Fibroblast of lung (primary cell): Measurements from ENCODE around the gene PAFAH1B1. TPM values are rescaled to one million over a fixed set of nuclear protein-coding genes. Genes with fewer than 3 reads are reported as not detected.

Experiments used
- DNase-seq, 2 donors: peaks; one replicate each; pipeline versions ENCODE4 v3.0.0 to v3.0.0-alpha.2; 2010; ENCODE audit warnings: low read depth in 2 of 2
- H2AFZ ChIP-seq: 2 replicates; pipeline ENCODE4 v1.5.1; 2012; ENCODE audit warnings: low read length, control low read depth, inconsistent platforms
- H3K27ac ChIP-seq: 2 replicates; pipeline ENCODE4 v1.5.1; 2011; ENCODE audit warnings: low read length, control low read depth; ENCODE audit not compliant: insufficient read depth
- H3K27me3 ChIP-seq: 2 replicates; pipeline ENCODE4 v1.5.1; 2011; ENCODE audit warnings: mild to moderate bottlenecking, low read length; ENCODE audit not compliant: control insufficient read depth, insufficient read depth
- H3K36me3 ChIP-seq: 2 replicates; pipeline ENCODE4 v1.5.1; 2011; ENCODE audit warnings: low read length; ENCODE audit not compliant: control insufficient read depth, insufficient read depth
- H3K4me1 ChIP-seq: 2 replicates; pipeline ENCODE4 v1.5.1; 2011; ENCODE audit warnings: low read length; ENCODE audit not compliant: control insufficient read depth, insufficient read depth; ENCODE audit errors: extremely low read depth
- H3K4me2 ChIP-seq: 2 replicates; pipeline ENCODE4 v1.5.1; 2011; ENCODE audit warnings: low read length, control low read depth; ENCODE audit not compliant: insufficient read depth; ENCODE audit errors: extremely low read depth
- H3K4me3 ChIP-seq, 4 experiments: fragments of 200-600 bp in 1 of 4; sonication (generic) in 1 of 4; replicated peaks in 1 of 4; 2 replicates each; pipeline ENCODE4 v1.5.1; 2011 to 2016; ENCODE audit warnings: low read length in 4 of 4, low read depth in 3 of 4, mild to moderate bottlenecking in 3 of 4, control low read depth in 2 of 4, inconsistent platforms in 1 of 4, mixed read lengths in 1 of 4; ENCODE audit not compliant: insufficient read depth in 1 of 4; ENCODE audit errors: control extremely low read depth in 1 of 4
- H3K79me2 ChIP-seq: 2 replicates; pipeline ENCODE4 v1.5.1; 2012; ENCODE audit warnings: mild to moderate bottlenecking, low read length, inconsistent platforms; ENCODE audit not compliant: control insufficient read depth, insufficient read depth
- H3K9ac ChIP-seq: 2 replicates; pipeline ENCODE4 v1.5.1; 2011; ENCODE audit warnings: mild to moderate bottlenecking, low read length, control low read depth; ENCODE audit not compliant: insufficient read depth
- H3K9me3 ChIP-seq: 2 replicates; pipeline ENCODE4 v1.5.1; 2012; ENCODE audit warnings: low read depth, low read length; ENCODE audit not compliant: control insufficient read depth, insufficient read depth
- H4K20me1 ChIP-seq: 2 replicates; pipeline ENCODE4 v1.5.1; 2011; ENCODE audit warnings: low read length; ENCODE audit not compliant: control insufficient read depth, insufficient read depth; ENCODE audit errors: extremely low read depth
- CTCF ChIP-seq, 2 donors: IDR thresholded peaks in 1 of 2; conservative IDR thresholded peaks in 1 of 2; 1 replicate in 1 of 2; 2 replicates in 1 of 2; pipeline ENCODE4 v1.5.1; 2011 to 2012; ENCODE audit warnings: low read length in 2 of 2, control low read depth in 1 of 2, inconsistent platforms in 1 of 2, low read depth in 1 of 2, mild to moderate bottlenecking in 1 of 2
- EZH2 ChIP-seq: IDR thresholded peaks from 2 replicates; pipeline ENCODE4 v1.5.1; 2012; ENCODE audit warnings: low read length, control low read depth, mild to moderate bottlenecking; ENCODE audit errors: missing control alignments
- polyA plus RNA-seq, 2 donors: library from polyadenylated mRNA; depleted of rRNA in 1 of 2; stranded (reverse) in 1 of 2; unstranded in 1 of 2; fragments of >200 nt; gene quantifications; 2 replicates each; pipeline ENCODE4 v1.2.1, GENCODE V29; 2011 to 2012; ENCODE audit warnings: missing spikeins in 1 of 2
- total RNA-seq: library from RNA; depleted of rRNA; stranded (reverse); fragments of >200 nt; gene quantifications from 2 replicates; pipeline ENCODE4 v1.2.1, GENCODE V29; 2014

PAFAH1B1 gene
- total and polyA plus RNA-seq, 2 donors (not counting 1 experiment from before 2014, with no cell fraction given): 107 to 108 TPM

DNA sequence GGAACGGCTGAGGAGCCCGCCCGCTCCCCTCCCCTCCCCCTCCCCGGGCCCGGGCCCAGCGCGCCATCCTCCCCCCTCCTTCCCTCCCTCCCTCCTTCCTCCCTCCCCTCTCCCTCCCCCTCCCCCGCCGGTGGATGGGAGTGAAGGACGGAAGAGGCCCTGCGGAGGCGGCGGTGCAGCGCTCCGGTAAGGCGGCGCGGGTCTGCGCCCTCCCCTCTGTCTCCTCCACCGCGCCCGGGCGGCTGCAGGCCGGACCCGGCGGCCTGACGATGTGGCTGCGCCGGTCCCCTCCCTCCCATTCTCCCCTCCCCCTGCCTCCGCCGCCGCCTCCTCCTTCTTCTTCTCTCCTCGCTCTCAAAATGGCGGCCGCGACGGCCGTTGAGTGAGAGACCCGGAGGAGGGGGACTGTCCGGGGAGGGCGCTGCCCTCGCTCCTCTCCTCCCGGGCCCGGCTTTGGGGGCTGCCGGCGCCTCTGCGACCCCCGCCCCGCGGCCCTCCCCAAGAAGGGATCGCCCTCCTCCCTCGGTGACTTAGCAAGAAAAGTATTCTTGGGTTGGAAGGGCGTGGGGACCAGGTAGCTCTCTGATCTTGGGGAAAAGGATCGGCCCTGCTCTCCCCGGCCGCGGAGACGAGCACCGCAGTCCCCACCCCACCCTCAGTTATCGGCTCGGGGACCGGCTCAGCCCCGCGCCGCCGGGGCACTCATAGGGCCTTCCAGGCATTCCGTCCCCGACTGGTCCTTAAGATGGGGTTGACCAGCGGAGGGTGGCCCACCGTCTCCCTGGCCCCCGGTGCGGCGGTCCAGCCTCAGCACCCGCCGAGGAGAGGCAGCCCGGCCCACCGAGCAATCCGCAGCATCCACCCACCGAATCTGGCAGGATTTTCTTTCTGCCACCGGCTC, 617 bp downstream of the PAFAH1B1 start:
- H2AFZ ChIP-seq: no peak overlapping the region
- TF ChIP-seq EZH2 (no peak), CTCF (conservative IDR thresholded peaks at IDR 0.05 in 1 of 2, IDR thresholded peaks at IDR 0.05 in 1 of 2; ENCODE audit: low read depth in 1 of 2, low read length in 2 of 2) (no peak)
- peaks cover 10% of the 10 kb centered on the region for H4K20me1 ChIP-seq

DNA sequence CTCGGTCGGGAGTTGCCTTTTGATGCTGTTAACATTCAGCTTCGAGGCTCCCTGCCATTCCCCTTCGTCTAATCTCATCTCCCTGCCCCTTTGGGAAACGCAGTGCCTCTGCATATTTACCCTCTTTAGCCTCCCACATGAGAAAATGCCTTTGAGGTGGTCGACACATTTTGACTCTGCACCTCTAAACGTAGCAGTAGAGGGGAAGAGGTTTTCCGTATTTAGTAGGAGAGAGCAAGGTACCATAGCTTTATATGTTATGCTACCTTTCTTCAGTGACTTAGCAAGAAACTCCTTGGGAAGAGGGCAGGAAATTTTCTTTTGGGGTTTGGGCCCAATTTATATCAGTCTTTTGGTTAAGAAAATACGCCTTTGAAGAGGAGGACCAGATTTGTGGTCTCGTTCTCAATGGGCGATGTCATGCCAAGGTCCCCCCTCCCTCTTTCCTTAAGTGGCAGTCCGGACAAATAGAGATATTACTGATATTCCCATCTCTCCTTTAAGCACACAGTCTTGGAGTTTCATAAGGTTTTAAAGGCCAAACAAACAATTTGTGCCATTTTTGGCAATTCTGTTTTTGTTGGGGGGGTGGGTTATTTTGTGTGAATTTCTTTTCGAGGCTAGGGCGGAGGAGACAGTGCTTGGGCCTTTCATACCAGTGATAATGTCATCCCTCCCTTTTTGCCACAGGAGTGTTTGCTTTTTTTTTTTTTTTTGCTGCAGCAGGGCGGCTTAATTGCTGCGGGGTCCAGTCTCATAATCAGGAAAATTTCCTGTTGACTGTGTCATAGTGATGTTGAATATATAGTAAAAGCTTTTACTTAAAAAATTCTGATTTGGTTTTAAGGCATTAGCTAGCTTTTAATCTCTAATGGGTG, 1.5 kb downstream of the PAFAH1B1 start:
- Histone ChIP-seq H4K20me1 (peaks cover 14% of the 10 kb centered on the region), H3K4me1 (peaks cover 2% of the 10 kb centered on the region), H3K27ac (peak overlapping the region; percentile 89), H3K9me3 (no peaks in the 10 kb centered on the region), H3K79me2 (peaks cover 60% of the 10 kb centered on the region), H2AFZ (no peak overlapping the region), H3K9ac (peak overlapping the region; percentile 91), H3K4me3 (peak overlapping the region; percentile 60 to 98 (median 72)), H3K36me3 (no peaks in the 10 kb centered on the region), H3K4me2 (peak overlapping the region; percentile 89), H3K27me3 (no peaks in the 10 kb centered on the region)
- TF ChIP-seq EZH2: no peak
- TF ChIP-seq CTCF (conservative IDR thresholded peaks at IDR 0.05 in 1 of 2, IDR thresholded peaks at IDR 0.05 in 1 of 2; ENCODE audit: low read depth in 1 of 2, low read length in 2 of 2): no peak
- DNase-seq: peak in 1 of 2 donors; percentile 11

More for the DNA sequence above, 617 bp downstream of the PAFAH1B1 start:
- peak overlapping the region; percentile 69 for H3K4me2 ChIP-seq
- H3K27ac ChIP-seq: peak overlapping the region; percentile 89
- H3K79me2 ChIP-seq: peaks cover 51% of the 10 kb centered on the region
- H3K4me1 ChIP-seq: peaks cover 2% of the 10 kb centered on the region
- peak overlapping the region; percentile 91 for H3K9ac ChIP-seq
- peak overlapping the region; percentile 60 to 98 (median 72) for H3K4me3 ChIP-seq
- no peaks in the 10 kb centered on the region for H3K27me3 ChIP-seq
- H3K36me3 ChIP-seq: no peaks in the 10 kb centered on the region
- peak; percentile 70 to 75 for DNase-seq
- no peaks in the 10 kb centered on the region for H3K9me3 ChIP-seq

GRCh38 chr17:2595716-2596115, 2.3 kb downstream of the PAFAH1B1 start:
- H2AFZ ChIP-seq: no peak overlapping the region
- peaks cover 14% of the 10 kb centered on the region for H4K20me1 ChIP-seq

More at GRCh38 chr17:2595716-2596115, 2.3 kb downstream of the PAFAH1B1 start:
- Histone ChIP-seq H3K27me3 (no peaks in the 10 kb centered on the region), H3K79me2 (peaks cover 68% of the 10 kb centered on the region), H3K9me3 (no peaks in the 10 kb centered on the region), H3K9ac (peak overlapping the region; percentile 91), H3K4me3 (peak overlapping the region; percentile 60 to 98 (median 72)), H3K4me2 (peak overlapping the region; percentile 89), H3K4me1 (peaks cover 2% of the 10 kb centered on the region), H3K36me3 (no peaks in the 10 kb centered on the region), H3K27ac (no peak overlapping the region)
- TF ChIP-seq CTCF (conservative IDR thresholded peaks at IDR 0.05 in 1 of 2, IDR thresholded peaks at IDR 0.05 in 1 of 2; ENCODE audit: low read depth in 1 of 2, low read length in 2 of 2) (no peak), EZH2 (no peak)
- peak; percentile 12 to 14 for DNase-seq
